CD14-positive monocyte (primary cell): Measurements from ENCODE around the gene CES2. TPM values are rescaled to one million over a fixed set of nuclear protein-coding genes. Genes with fewer than 3 reads are reported as not detected.
A peak's percentile ranks its signal among the peaks of the same experiment; 100 is the strongest.

Experiments used
- DNase-seq, 3 donors: peaks; one replicate each; pipeline ENCODE4 v3.0.0-alpha.2; 2011 to 2022
- H2AFZ ChIP-seq: 2 replicates; pipeline ENCODE4 v1.6.0; 2012; ENCODE audit warnings: mild to moderate bottlenecking, low read depth, low read length, inconsistent platforms; ENCODE audit not compliant: insufficient read depth, poor library complexity, severe bottlenecking
- H3K27ac ChIP-seq, 2 donors: 1 replicate in 1 of 2; 2 replicates in 1 of 2; pipeline ENCODE4 v1.5.1; 2012 to 2013; ENCODE audit warnings: low read length in 2 of 2, control low read depth in 1 of 2, inconsistent platforms in 1 of 2, low read depth in 1 of 2, mild to moderate bottlenecking in 1 of 2
- H3K27me3 ChIP-seq, 2 donors: one replicate each; pipeline versions ENCODE4 v1.6.0 to v1.6.1; 2011 to 2013; ENCODE audit warnings: low read length in 2 of 2; ENCODE audit not compliant: control insufficient read depth in 2 of 2, insufficient read depth in 2 of 2
- H3K36me3 ChIP-seq, 2 donors: replicated peaks in 1 of 2; 1 replicate in 1 of 2; 2 replicates in 1 of 2; pipeline versions ENCODE4 v1.5.1 to v1.6.1; 2012 to 2013; ENCODE audit warnings: low read length in 2 of 2, control low read depth in 1 of 2, inconsistent platforms in 1 of 2, mild to moderate bottlenecking in 1 of 2; ENCODE audit not compliant: insufficient read depth in 2 of 2, control insufficient read depth in 1 of 2
- H3K4me1 ChIP-seq, 2 donors: 1 replicate in 1 of 2; 2 replicates in 1 of 2; pipeline versions ENCODE4 v1.5.1 to v1.6.1; 2012 to 2013; ENCODE audit warnings: low read length in 2 of 2, control low read depth in 1 of 2, inconsistent platforms in 1 of 2, mild to moderate bottlenecking in 1 of 2, moderate library complexity in 1 of 2; ENCODE audit not compliant: insufficient read depth in 2 of 2, control insufficient read depth in 1 of 2
- H3K4me2 ChIP-seq: replicated peaks from 2 replicates; pipeline ENCODE3; 2012; ENCODE audit warnings: low read length, moderate library complexity, mild to moderate bottlenecking; ENCODE audit not compliant: poor library complexity, severe bottlenecking; ENCODE audit errors: extremely low read depth
- H3K4me3 ChIP-seq, 3 experiments: fragments of 200-600 bp in 1 of 3; sonication (generic) in 1 of 3; replicated peaks in 1 of 3; 1 replicate in 2 of 3; 2 replicates in 1 of 3; pipeline ENCODE4 v1.5.1; 2011 to 2013; ENCODE audit warnings: low read length in 3 of 3, mild to moderate bottlenecking in 3 of 3, control low read depth in 2 of 3, low read depth in 2 of 3, inconsistent platforms in 1 of 3, moderate library complexity in 1 of 3
- H3K79me2 ChIP-seq: 2 replicates; pipeline ENCODE4 v1.6.0; 2012; ENCODE audit warnings: mild to moderate bottlenecking, control low read depth, inconsistent platforms, low read length, moderate library complexity; ENCODE audit not compliant: insufficient read depth
- H3K9ac ChIP-seq: 2 replicates; pipeline ENCODE4 v1.6.0; 2017; ENCODE audit warnings: low read length, mild to moderate bottlenecking; ENCODE audit not compliant: insufficient read depth, poor library complexity, severe bottlenecking
- H3K9me3 ChIP-seq, 2 donors: replicated peaks in 1 of 2; 1 replicate in 1 of 2; 2 replicates in 1 of 2; pipeline versions ENCODE4 v1.5.1 to v1.6.1; 2012 to 2013; ENCODE audit warnings: low read length in 2 of 2, control low read depth in 1 of 2; ENCODE audit not compliant: control insufficient read depth in 1 of 2, insufficient read depth in 1 of 2
- H4K20me1 ChIP-seq: 2 replicates; pipeline ENCODE4 v1.6.0; 2012; ENCODE audit warnings: mild to moderate bottlenecking, low read length, control low read depth, moderate library complexity; ENCODE audit not compliant: insufficient read depth
- H3K27ac Mint-ChIP-seq, 7 donors: one replicate each; pipeline ENCODE4 v1.8.0; 2020; ENCODE audit warnings: mild to moderate bottlenecking in 7 of 7, mixed read lengths in 7 of 7, moderate library complexity in 6 of 7, inconsistent platforms in 2 of 7
- H3K27me3 Mint-ChIP-seq, 3 donors: one replicate each; pipeline ENCODE4 v1.8.0; 2021 to 2022; ENCODE audit warnings: low read depth in 3 of 3, mild to moderate bottlenecking in 3 of 3, mixed read lengths in 3 of 3, moderate library complexity in 3 of 3, inconsistent platforms in 1 of 3
- H3K36me3 Mint-ChIP-seq, 2 donors: one replicate each; pipeline ENCODE4 v1.8.0; 2020; ENCODE audit warnings: mixed read lengths in 2 of 2, inconsistent platforms in 1 of 2, mild to moderate bottlenecking in 1 of 2
- H3K4me1 Mint-ChIP-seq: one replicate; pipeline ENCODE4 v1.8.0; 2020; ENCODE audit warnings: mild to moderate bottlenecking, mixed read lengths
- H3K4me3 Mint-ChIP-seq, 2 donors: one replicate each; pipeline ENCODE4 v1.8.0; 2020; ENCODE audit warnings: mild to moderate bottlenecking in 2 of 2, mixed read lengths in 2 of 2, moderate library complexity in 1 of 2
- H3K9me3 Mint-ChIP-seq, 7 donors: one replicate each; pipeline ENCODE4 v1.8.0; 2020 to 2022; ENCODE audit warnings: mixed read lengths in 7 of 7, mild to moderate bottlenecking in 6 of 7, moderate library complexity in 6 of 7, inconsistent platforms in 2 of 7
- CTCF ChIP-seq: fragments of 200-600 bp; IDR thresholded peaks from one replicate; pipeline ENCODE4 v1.8.0; 2022; ENCODE audit warnings: antibody characterized with exemption, mild to moderate bottlenecking
- WGBS: methylation state at CpG from one replicate; pipeline ENCODE4 v1.1.5; 2013; ENCODE audit warnings: missing lambda C conversion rate; ENCODE audit not compliant: insufficient coverage; 5-methylcytosine and 5-hydroxymethylcytosine counted together
- intact Hi-C, 2 donors: fragments of 100-400 bp; cut with micrococcal nuclease; formaldehyde crosslinking; loops; one replicate each; pipeline versions ENCODE4 v1.15.0 to v1.15.1; 2023
- polyA plus RNA-seq, 3 donors: library from polyadenylated mRNA; depleted of rRNA in 1 of 3; unstranded in 2 of 3; stranded (reverse) in 1 of 3; fragments of 300-500 nt in 2 of 3; fragments of >200 nt in 1 of 3; fragmentation: Illumina TruSeq in 2 of 3; gene quantifications; 1 replicate in 2 of 3; 2 replicates in 1 of 3; pipeline ENCODE4 v1.2.3, GENCODE V29; 2012 to 2021

The CES2 gene
- polyA plus RNA-seq, 3 donors: 14.0 to 29.0 (median 23.2) TPM

- intact Hi-C loops: no loop called here
- no peaks in the 10 kb centered on the region for H3K4me1 Mint-ChIP-seq
- Histone ChIP-seq H3K27me3 (peaks cover 0 to 27% of the 10 kb centered on the region in 2 donors), H3K79me2 (no peaks in the 10 kb centered on the region), H3K9ac (no peak overlapping the region), H3K4me1 (no peaks in the 10 kb centered on the region), H2AFZ (no peak overlapping the region), H3K9me3 (no peaks in the 10 kb centered on the region), H3K4me2 (no peak overlapping the region), H3K4me3 (no peak overlapping the region), H4K20me1 (no peaks in the 10 kb centered on the region), H3K27ac (no peak overlapping the region), H3K36me3 (no peaks in the 10 kb centered on the region)
- DNase-seq: no peak
- TF ChIP-seq CTCF: no peak
- no peaks in the 10 kb centered on the region for H3K9me3 Mint-ChIP-seq
- no peaks in the 10 kb centered on the region for H3K36me3 Mint-ChIP-seq
- H3K4me3 Mint-ChIP-seq: no peak overlapping the region
- WGBS: 100% methylated on average over 3 of the region's 9 CpGs
- H3K27me3 Mint-ChIP-seq: peaks cover 20 to 36% (median 23%) of the 10 kb centered on the region in 3 donors
- peak overlapping the region in 1 of 7 donors; percentile 18 for H3K27ac Mint-ChIP-seq
These were observed 17.6 kb upstream of the CES2 start for GRCh38 chr16:66917741-66918140.

GRCh38 chr16:66918355-66918754, 17.0 kb upstream of the CES2 start:
- no peak overlapping the region for H3K4me2 ChIP-seq
- no peak for DNase-seq
- no peaks in the 10 kb centered on the region for H4K20me1 ChIP-seq
- H3K9me3 Mint-ChIP-seq: peaks cover 0 to 2% (median 0%) of the 10 kb centered on the region in 7 donors
- no peaks in the 10 kb centered on the region for H3K79me2 ChIP-seq
- H2AFZ ChIP-seq: no peak overlapping the region
- H3K36me3 Mint-ChIP-seq: peaks cover 0 to under 1% of the 10 kb centered on the region in 2 donors
- WGBS: 96% methylated on average over 5 of the region's 6 CpGs
- no peak overlapping the region for H3K9ac ChIP-seq
- H3K27ac ChIP-seq: no peak overlapping the region
- H3K4me3 ChIP-seq: no peak overlapping the region
- H3K27me3 Mint-ChIP-seq: peaks cover 23 to 42% (median 29%) of the 10 kb centered on the region in 3 donors
- no peaks in the 10 kb centered on the region for H3K4me1 ChIP-seq
- TF ChIP-seq CTCF: no peak
- no peaks in the 10 kb centered on the region for H3K4me1 Mint-ChIP-seq
- intact Hi-C loops: no loop called here
- H3K4me3 Mint-ChIP-seq: no peak overlapping the region
- H3K27ac Mint-ChIP-seq: peak overlapping the region in 1 of 7 donors; percentile 36
- no peaks in the 10 kb centered on the region for H3K36me3 ChIP-seq
- peaks cover 0 to 33% of the 10 kb centered on the region in 2 donors for H3K27me3 ChIP-seq
- no peaks in the 10 kb centered on the region for H3K9me3 ChIP-seq
